GM21528 (cell line): ENCODE measurements around the gene TCEA2.
A peak's percentile ranks its signal among the peaks of the same experiment; 100 is the strongest.

Experiments
- ATAC-seq: cut with Tn5 transposase; IDR thresholded peaks from one replicate; pipeline ENCODE4 v1.9.1; 2021; ENCODE audit warnings: mild to moderate bottlenecking, moderate library complexity; ENCODE audit not compliant: unreplicated experiment, low FRiP score

Gene TCEA2

GRCh38 chr20:64062596-64063388, at the start of gene TCEA2:
TCEA2 (plus strand) TSS chr20:64063198; CDS start chr20:64063313, 115 bp downstream.
- peak; percentile 80 for ATAC-seq

- ATAC-seq, result no peak
Measured at GRCh38 chr20:64015635-64016034, 47.4 kb upstream of the TCEA2 start.

- no peak for ATAC-seq
Measured at GRCh38 chr20:64021124-64021975, 41.6 kb upstream of the TCEA2 start.

DNA sequence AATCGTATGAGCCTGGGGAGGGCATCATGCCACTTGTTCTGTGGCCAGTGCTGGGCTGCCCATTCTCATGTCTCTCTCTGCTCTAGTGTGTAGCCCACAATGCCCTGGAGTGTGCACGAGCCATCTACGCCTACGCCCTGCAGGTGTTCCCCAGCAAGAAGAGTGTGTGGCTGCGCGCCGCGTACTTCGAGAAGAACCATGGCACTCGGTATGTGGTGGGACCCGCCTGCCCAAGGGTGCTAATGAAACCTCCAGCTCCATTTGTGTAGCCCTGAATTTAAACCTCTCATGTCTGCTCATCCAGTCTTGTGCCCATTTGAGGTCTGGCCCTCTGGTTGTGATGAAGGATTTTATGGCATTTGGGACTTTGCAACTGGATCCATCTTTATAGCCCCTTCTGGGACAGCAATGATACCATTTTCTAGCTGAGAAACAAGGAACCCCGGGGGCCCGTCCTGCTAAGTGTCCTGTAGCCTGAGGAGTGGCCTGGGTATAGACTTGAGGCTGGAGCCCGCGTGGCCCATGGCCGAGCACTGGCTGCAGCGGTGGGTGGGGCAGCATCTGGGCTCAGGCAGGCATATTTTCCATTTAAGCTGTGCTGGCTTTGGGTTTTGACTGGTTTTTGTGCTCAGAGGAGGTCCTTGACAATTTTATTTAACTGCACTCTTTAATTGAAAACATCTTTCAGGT, 40.2 kb upstream of the TCEA2 start:
- ATAC-seq, result no peak

DNA sequence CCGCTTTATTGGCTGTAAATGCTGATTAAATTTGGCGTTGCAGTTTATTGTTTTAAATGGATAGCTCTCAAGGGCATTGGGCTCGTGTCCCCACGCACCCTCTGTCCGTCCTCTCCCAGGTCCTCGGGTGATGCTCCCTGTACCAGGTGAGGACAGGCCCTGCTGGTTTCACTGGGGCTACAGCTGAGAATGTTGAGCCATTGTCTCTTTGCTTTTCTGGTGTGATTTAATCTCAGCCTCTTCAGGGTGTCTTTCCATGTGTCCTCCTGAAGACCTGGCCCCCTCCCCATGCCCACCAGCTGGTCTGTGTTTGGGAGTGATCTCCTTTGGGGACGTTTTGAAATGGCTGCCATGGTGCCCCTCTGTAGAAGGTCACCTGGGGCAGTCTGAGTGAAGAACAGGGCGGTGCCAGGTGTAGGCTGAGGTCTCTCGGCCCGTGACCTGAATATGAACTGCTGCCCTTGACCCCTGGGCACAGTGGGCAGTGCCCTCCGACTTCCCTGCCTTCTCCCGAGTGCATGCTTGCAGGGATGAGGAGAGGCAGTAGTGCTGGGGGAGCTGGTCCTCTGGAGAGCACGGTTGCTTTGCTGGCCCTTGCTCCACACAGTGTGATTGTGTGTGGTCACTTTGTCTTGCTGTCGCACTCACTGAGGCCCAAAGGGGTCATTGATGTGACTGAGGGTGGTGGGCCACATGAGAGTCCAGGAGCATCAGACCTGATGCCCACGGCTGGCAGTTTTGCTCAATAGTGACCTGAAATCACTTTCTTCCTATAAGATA, 39.4 kb upstream of the TCEA2 start:
- ATAC-seq, result no peak

- no peak for ATAC-seq
Measured at GRCh38 chr20:64024141-64024990, 38.6 kb upstream of the TCEA2 start.

DNA sequence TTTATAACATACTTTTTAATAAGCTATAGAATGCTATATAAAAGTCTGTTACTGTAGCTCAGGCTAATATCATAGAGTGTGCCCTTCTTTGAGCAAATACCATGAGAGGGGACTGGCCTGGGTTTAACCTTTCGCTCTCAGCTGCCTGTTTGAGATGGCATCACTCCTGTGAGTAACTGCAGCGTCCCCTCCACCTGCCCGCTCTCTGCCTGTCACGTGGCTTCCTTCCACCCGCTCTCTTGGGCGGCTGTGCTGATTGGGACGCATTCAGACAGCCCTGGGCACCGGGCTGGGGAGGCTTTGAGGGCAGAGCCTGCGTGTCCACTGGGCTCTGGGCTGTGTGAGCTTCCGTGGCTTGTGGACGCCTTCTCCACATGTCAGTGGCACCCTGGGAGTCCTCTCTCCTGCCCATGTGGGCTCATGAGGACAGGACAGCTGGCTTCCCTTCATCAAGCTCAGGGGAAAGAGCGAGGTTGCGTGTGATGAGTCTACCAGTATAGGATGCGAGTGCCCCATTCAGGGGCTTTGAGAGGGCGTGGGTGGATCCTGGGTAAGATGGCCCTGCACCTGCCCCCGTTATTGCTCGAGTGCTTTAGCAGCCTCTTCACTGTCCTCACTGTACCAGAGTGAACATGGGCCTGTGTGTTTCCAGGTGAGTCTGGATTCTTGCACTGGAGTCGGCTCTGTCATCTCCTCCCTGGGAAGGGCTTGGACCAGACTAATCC, 37.7 kb upstream of the TCEA2 start:
- no peak for ATAC-seq

DNA sequence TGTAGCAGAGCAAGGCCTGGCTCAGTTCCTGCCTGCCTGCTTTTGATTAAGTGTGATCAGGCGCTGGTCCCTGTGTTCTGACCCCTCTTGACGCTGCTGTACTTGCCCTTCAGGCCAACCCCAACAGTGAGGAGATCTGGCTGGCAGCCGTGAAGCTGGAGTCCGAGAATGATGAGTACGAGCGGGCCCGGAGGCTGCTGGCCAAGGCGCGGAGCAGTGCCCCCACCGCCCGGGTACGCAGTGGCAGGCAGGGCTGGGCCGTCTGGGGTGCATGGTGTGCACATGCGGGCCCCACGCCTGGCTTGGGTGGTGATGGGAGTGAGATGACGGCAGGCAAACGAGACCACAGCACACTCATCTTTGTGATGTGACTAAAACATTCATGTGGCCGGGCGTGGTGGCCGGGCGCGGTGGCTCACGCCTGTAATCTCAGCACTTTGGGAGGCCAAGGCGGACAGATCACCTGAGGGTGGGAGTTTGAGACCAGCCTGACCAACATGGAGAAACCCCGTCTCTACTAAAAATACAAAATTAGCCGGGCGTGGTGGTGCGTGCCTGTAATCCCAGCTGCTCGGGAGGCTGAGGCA, 37.1 kb upstream of the TCEA2 start:
- ATAC-seq, result no peak

GRCh38 chr20:64027981-64028685, 34.9 kb upstream of the TCEA2 start:
- no peak for ATAC-seq

GRCh38 chr20:64029293-64030117, 33.5 kb upstream of the TCEA2 start:
- ATAC-seq, result no peak

DNA sequence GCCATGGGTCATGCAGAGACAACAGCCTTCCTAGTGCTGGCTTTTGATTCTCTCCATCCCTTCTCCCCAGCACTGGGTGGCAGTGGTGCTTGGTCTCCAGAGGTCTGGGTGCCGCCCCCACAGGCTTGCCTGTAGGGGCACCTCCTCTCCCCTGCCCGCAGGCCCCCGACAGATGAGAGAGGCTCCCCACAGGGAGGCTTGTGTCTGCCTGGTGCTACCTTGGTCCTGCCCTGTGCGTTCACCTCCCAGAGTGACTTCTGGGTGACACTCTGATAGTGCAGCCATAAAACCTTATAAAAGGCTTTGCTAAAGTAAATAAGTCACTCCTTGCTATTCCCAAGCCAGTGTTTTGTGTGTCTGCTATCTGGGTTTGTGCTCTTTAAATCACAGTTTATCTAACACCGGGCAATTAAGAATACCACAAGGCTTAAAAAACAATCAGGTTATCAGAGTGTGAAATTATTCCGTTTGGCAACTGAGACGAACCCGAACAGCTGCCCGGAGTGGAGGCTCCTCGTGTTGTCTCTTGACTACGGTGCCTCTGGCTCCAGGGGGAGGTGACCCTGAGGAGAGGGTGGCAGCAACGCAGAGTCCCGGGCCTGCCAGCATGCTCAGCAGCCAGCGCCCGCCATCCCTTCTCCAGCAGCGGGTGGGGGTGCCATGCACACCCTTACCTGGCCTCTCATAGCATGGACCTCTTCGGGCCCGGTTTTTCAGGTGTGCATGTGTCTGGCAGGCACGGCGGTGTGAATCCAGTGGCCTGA, 32.4 kb upstream of the TCEA2 start:
- no peak for ATAC-seq

- ATAC-seq, result no peak
Measured at GRCh38 chr20:64031822-64032314, 31.1 kb upstream of the TCEA2 start.

GRCh38 chr20:64032706-64033624, 30.0 kb upstream of the TCEA2 start:
- no peak for ATAC-seq

- no peak for ATAC-seq
Measured at GRCh38 chr20:64033981-64034493, 29.0 kb upstream of the TCEA2 start.
